IPS-20b (cell line): ENCODE measurements around the gene FARS2.

ENCODE experiments used
- H3K27ac ChIP-seq: one replicate; pipeline ENCODE4 v1.5.1; 2013; ENCODE audit warnings: low read length
- H3K27me3 ChIP-seq: 2 replicates; pipeline ENCODE4 v1.6.1; 2013; ENCODE audit warnings: mild to moderate bottlenecking, low read length, inconsistent platforms; ENCODE audit not compliant: insufficient read depth
- H3K36me3 ChIP-seq: 2 replicates; pipeline ENCODE4 v1.6.1; 2013; ENCODE audit warnings: low read depth, mild to moderate bottlenecking, inconsistent platforms, low read length, moderate library complexity; ENCODE audit not compliant: insufficient read depth
- H3K4me1 ChIP-seq: 2 replicates; pipeline ENCODE4 v1.6.1; 2013; ENCODE audit warnings: mild to moderate bottlenecking, control low read depth, inconsistent platforms, low read length, moderate library complexity; ENCODE audit not compliant: insufficient read depth
- H3K4me3 ChIP-seq: 2 replicates; pipeline ENCODE4 v1.5.1; 2013; ENCODE audit warnings: mild to moderate bottlenecking, low read length, inconsistent platforms
- H3K9ac ChIP-seq: 2 replicates; pipeline ENCODE4 v1.6.1; 2013; ENCODE audit warnings: low read depth, mild to moderate bottlenecking, inconsistent platforms, low read length, moderate library complexity
- H3K9me3 ChIP-seq: 2 replicates; pipeline ENCODE4 v1.6.1; 2013; ENCODE audit warnings: mild to moderate bottlenecking, low read depth, low read length, inconsistent platforms; ENCODE audit not compliant: insufficient read depth

The FARS2 gene

GRCh38 chr6:5504078-5504477 is 242.8 kb downstream of the FARS2 start:
- Histone ChIP-seq H3K9ac (no peak overlapping the region), H3K36me3 (no peaks in the 10 kb centered on the region), H3K4me1 (peaks cover 5% of the 10 kb centered on the region; the same call in 1 of the 2 replicates), H3K27ac (no peak overlapping the region), H3K9me3 (no peaks in the 10 kb centered on the region; the same call in 1 of the 2 replicates), H3K4me3 (no peak overlapping the region), H3K27me3 (no peaks in the 10 kb centered on the region)

- Histone ChIP-seq H3K4me3 (no peak overlapping the region), H3K4me1 (peaks cover 3% of the 10 kb centered on the region; the same call in 1 of the 2 replicates), H3K36me3 (no peaks in the 10 kb centered on the region), H3K27ac (no peak overlapping the region), H3K27me3 (no peaks in the 10 kb centered on the region), H3K9ac (no peak overlapping the region), H3K9me3 (no peaks in the 10 kb centered on the region; the same call in 1 of the 2 replicates)
Measured at GRCh38 chr6:5506149-5506548, 244.8 kb downstream of the FARS2 start.

- H3K27ac ChIP-seq, result no peak overlapping the region
- H3K27me3 ChIP-seq, result no peaks in the 10 kb centered on the region
- peaks cover 4% of the 10 kb centered on the region; the same call in 1 of the 2 replicates for H3K4me1 ChIP-seq
- no peaks in the 10 kb centered on the region for H3K36me3 ChIP-seq
- H3K9me3 ChIP-seq, result no peaks in the 10 kb centered on the region; the same call in 1 of the 2 replicates
- H3K4me3 ChIP-seq, result no peak overlapping the region
- no peak overlapping the region for H3K9ac ChIP-seq
Measured at GRCh38 chr6:5506597-5506996, 245.3 kb downstream of the FARS2 start.

GRCh38 chr6:5507131-5507681 is 245.9 kb downstream of the FARS2 start:
- peaks cover 6% of the 10 kb centered on the region; the same call in 1 of the 2 replicates for H3K4me1 ChIP-seq
- no peaks in the 10 kb centered on the region; the same call in 1 of the 2 replicates for H3K9me3 ChIP-seq
- H3K27me3 ChIP-seq, result no peaks in the 10 kb centered on the region
- H3K27ac ChIP-seq, result no peak overlapping the region
- no peaks in the 10 kb centered on the region for H3K36me3 ChIP-seq
- H3K9ac ChIP-seq, result no peak overlapping the region
- no peak overlapping the region for H3K4me3 ChIP-seq

GRCh38 chr6:5509106-5509505 is 247.8 kb downstream of the FARS2 start:
- Histone ChIP-seq H3K27ac (no peak overlapping the region), H3K4me1 (peaks cover 6% of the 10 kb centered on the region; the same call in 1 of the 2 replicates), H3K36me3 (no peaks in the 10 kb centered on the region), H3K9ac (no peak overlapping the region), H3K4me3 (no peak overlapping the region), H3K27me3 (no peaks in the 10 kb centered on the region), H3K9me3 (no peaks in the 10 kb centered on the region; the same call in 1 of the 2 replicates)

- Histone ChIP-seq H3K4me3 (no peak overlapping the region), H3K27ac (no peak overlapping the region), H3K9me3 (no peaks in the 10 kb centered on the region), H3K9ac (no peak overlapping the region), H3K36me3 (no peaks in the 10 kb centered on the region), H3K27me3 (no peaks in the 10 kb centered on the region), H3K4me1 (peaks cover 6% of the 10 kb centered on the region; the same call in 1 of the 2 replicates)
Measured at GRCh38 chr6:5510331-5511133, 249.2 kb downstream of the FARS2 start.

GRCh38 chr6:5511954-5512353 is 250.6 kb downstream of the FARS2 start:
- Histone ChIP-seq H3K36me3 (no peaks in the 10 kb centered on the region), H3K27ac (no peak overlapping the region), H3K4me1 (peaks cover 6% of the 10 kb centered on the region; the same call in 1 of the 2 replicates), H3K9ac (no peak overlapping the region), H3K27me3 (no peaks in the 10 kb centered on the region), H3K4me3 (no peak overlapping the region), H3K9me3 (no peaks in the 10 kb centered on the region)

- Histone ChIP-seq H3K4me3 (no peak overlapping the region), H3K36me3 (no peaks in the 10 kb centered on the region), H3K9ac (no peak overlapping the region), H3K4me1 (peaks cover 6% of the 10 kb centered on the region; the same call in 1 of the 2 replicates), H3K9me3 (no peaks in the 10 kb centered on the region), H3K27ac (no peak overlapping the region), H3K27me3 (no peaks in the 10 kb centered on the region)
Measured at GRCh38 chr6:5512422-5512821, 251.1 kb downstream of the FARS2 start.

- H3K36me3 ChIP-seq, result no peaks in the 10 kb centered on the region
- no peak overlapping the region for H3K4me3 ChIP-seq
- H3K27me3 ChIP-seq, result no peaks in the 10 kb centered on the region
- no peak overlapping the region for H3K9ac ChIP-seq
- no peaks in the 10 kb centered on the region for H3K9me3 ChIP-seq
- H3K4me1 ChIP-seq, result peaks cover 6% of the 10 kb centered on the region; the same call in 1 of the 2 replicates
- H3K27ac ChIP-seq, result no peak overlapping the region
Measured at GRCh38 chr6:5513408-5513807, 252.1 kb downstream of the FARS2 start.

GRCh38 chr6:5514353-5514752 is 253.0 kb downstream of the FARS2 start:
- Histone ChIP-seq H3K4me1 (peaks cover 6% of the 10 kb centered on the region; the same call in 1 of the 2 replicates), H3K36me3 (no peaks in the 10 kb centered on the region), H3K27ac (no peak overlapping the region), H3K4me3 (no peak overlapping the region), H3K9me3 (no peaks in the 10 kb centered on the region), H3K9ac (no peak overlapping the region), H3K27me3 (no peaks in the 10 kb centered on the region)

GRCh38 chr6:5515200-5515599 is 253.9 kb downstream of the FARS2 start:
- H3K9ac ChIP-seq, result no peak overlapping the region
- H3K4me1 ChIP-seq, result peaks cover 6% of the 10 kb centered on the region; the same call in 1 of the 2 replicates
- no peaks in the 10 kb centered on the region for H3K9me3 ChIP-seq
- H3K4me3 ChIP-seq, result no peak overlapping the region
- H3K27ac ChIP-seq, result no peak overlapping the region
- no peaks in the 10 kb centered on the region for H3K27me3 ChIP-seq
- no peaks in the 10 kb centered on the region for H3K36me3 ChIP-seq

GRCh38 chr6:5516036-5516435 is 254.7 kb downstream of the FARS2 start:
- Histone ChIP-seq H3K36me3 (no peaks in the 10 kb centered on the region), H3K4me3 (no peak overlapping the region), H3K9ac (no peak overlapping the region), H3K27ac (no peak overlapping the region), H3K4me1 (0 out of 2 replicates have a peak, but pooled peaks cover 3% of the 10 kb centered on the region), H3K27me3 (no peaks in the 10 kb centered on the region), H3K9me3 (no peaks in the 10 kb centered on the region)
